GM23338 (cell line): ENCODE data around the gene XPNPEP3. TPM values are rescaled to one million over a fixed set of nuclear protein-coding genes. Genes with fewer than 3 reads are reported as not detected.

Experiments used
- ATAC-seq: fragments of 200-7000 bp; cut with Tn5 transposase; 3 replicates; pipeline ENCODE4 v1.9.1; 2020
- DNase-seq: peaks from one replicate; pipeline ENCODE4 v3.0.0-alpha.2; 2015; ENCODE audit warnings: low spot score
- H2AFZ ChIP-seq: fragments of 200-600 bp; sonication (generic); 2 replicates; pipeline ENCODE4 v1.8.0; 2016; ENCODE audit warnings: antibody characterized with exemption, mild to moderate bottlenecking, moderate library complexity
- H3F3A ChIP-seq: fragments of 200-600 bp; sonication (generic); replicated peaks from 2 replicates; pipeline ENCODE4 v1.8.0; 2017; ENCODE audit warnings: antibody characterized with exemption, mixed run types, low read depth
- H3K27ac ChIP-seq: fragments of 200-600 bp; sonication (generic); 2 replicates; pipeline ENCODE4 v1.6.1; 2016; ENCODE audit warnings: low read depth
- H3K27me3 ChIP-seq: fragments of 200-600 bp; sonication (generic); 2 replicates; pipeline ENCODE4 v1.8.0; 2016; ENCODE audit warnings: mild to moderate bottlenecking, mixed run types, moderate library complexity; ENCODE audit not compliant: insufficient read depth
- H3K36me3 ChIP-seq: fragments of 200-600 bp; sonication (generic); 2 replicates; pipeline ENCODE4 v1.8.0; 2016; ENCODE audit warnings: mild to moderate bottlenecking; ENCODE audit not compliant: insufficient read depth
- H3K4me1 ChIP-seq: fragments of 200-600 bp; sonication (generic); 2 replicates; pipeline ENCODE4 v1.8.0; 2016; ENCODE audit warnings: mild to moderate bottlenecking, moderate library complexity; ENCODE audit not compliant: insufficient read depth
- H3K4me2 ChIP-seq: fragments of 200-600 bp; sonication (generic); 2 replicates; pipeline ENCODE4 v1.7.1; 2017; ENCODE audit warnings: mixed run types
- H3K4me3 ChIP-seq: fragments of 200-600 bp; sonication (generic); 2 replicates; pipeline ENCODE4 v1.6.1; 2016; ENCODE audit warnings: mixed run types
- H3K79me2 ChIP-seq: fragments of 200-600 bp; sonication (generic); replicated peaks from 2 replicates; pipeline ENCODE4 v1.8.0; 2017; ENCODE audit warnings: mild to moderate bottlenecking; ENCODE audit not compliant: insufficient read depth
- H3K9me2 ChIP-seq: fragments of 200-600 bp; sonication (generic); 2 replicates; pipeline ENCODE4 v1.8.0; 2017; ENCODE audit not compliant: insufficient read depth
- H4K20me1 ChIP-seq: fragments of 200-600 bp; sonication (generic); replicated peaks from 2 replicates; pipeline ENCODE4 v1.8.0; 2017; ENCODE audit warnings: mild to moderate bottlenecking; ENCODE audit not compliant: insufficient read depth
- H3K27ac Mint-ChIP-seq: 2 replicates; pipeline ENCODE4 v1.8.0; 2020; ENCODE audit warnings: inconsistent platforms, mild to moderate bottlenecking, moderate library complexity, mixed read lengths
- H3K27me3 Mint-ChIP-seq: 3 replicates; pipeline ENCODE4 v1.8.0; 2022; ENCODE audit warnings: low read depth, mild to moderate bottlenecking, moderate library complexity, mixed read lengths, inconsistent platforms; ENCODE audit not compliant: insufficient read depth, poor library complexity
- H3K36me3 Mint-ChIP-seq: 3 replicates; pipeline ENCODE4 v1.8.0; 2021; ENCODE audit warnings: low read depth, mild to moderate bottlenecking, inconsistent platforms, moderate library complexity, mixed read lengths
- H3K4me1 Mint-ChIP-seq: 3 replicates; pipeline ENCODE4 v1.8.0; 2020; ENCODE audit warnings: mild to moderate bottlenecking, inconsistent platforms, mixed read lengths
- H3K4me3 Mint-ChIP-seq: 3 replicates; pipeline ENCODE4 v1.8.0; 2021; ENCODE audit warnings: moderate library complexity, mild to moderate bottlenecking, inconsistent platforms, mixed read lengths
- H3K9me3 Mint-ChIP-seq: 3 replicates; pipeline ENCODE4 v1.8.0; 2020; ENCODE audit warnings: moderate library complexity, mild to moderate bottlenecking, inconsistent platforms, mixed read lengths
- CREB1 ChIP-seq: fragments of 250-450 bp; sonication (Bioruptor Pico); IDR thresholded peaks from 2 replicates; pipeline ENCODE4 v1.5.0; 2020; ENCODE audit warnings: low read depth, mild to moderate bottlenecking, moderate library complexity
- EZH2 ChIP-seq: fragments of 200-600 bp; sonication (generic); IDR thresholded peaks from one replicate; pipeline ENCODE4 v1.8.0; 2017; ENCODE audit warnings: antibody characterized with exemption, mild to moderate bottlenecking, low read depth; ENCODE audit not compliant: unreplicated experiment
- JUNB ChIP-seq: IDR thresholded peaks from one replicate; pipeline ENCODE4 v1.6.1; 2016; ENCODE audit warnings: antibody characterized with exemption; ENCODE audit not compliant: unreplicated experiment
- NANOG ChIP-seq: IDR thresholded peaks from 2 replicates; pipeline ENCODE4 v1.6.1; 2016; ENCODE audit warnings: antibody characterized with exemption, borderline replicate concordance
- STAT1 ChIP-seq: IDR thresholded peaks from one replicate; pipeline ENCODE4 v1.6.1; 2016; ENCODE audit warnings: antibody characterized with exemption; ENCODE audit not compliant: unreplicated experiment
- ZNF331 ChIP-seq: fragments of 250-450 bp; sonication (Bioruptor Pico); IDR thresholded peaks from 2 replicates; pipeline ENCODE4 v1.5.0; 2020; ENCODE audit warnings: low read depth, mild to moderate bottlenecking, moderate library complexity
- polyA plus RNA-seq: library from polyadenylated mRNA; unstranded; fragments of >200 nt; fragmentation: Nextera tagmentation; extraction: Ambion mirVana; gene quantifications from 2 replicates; pipeline ENCODE4 v1.2.1, GENCODE V29; 2016
- total RNA-seq: library from RNA; depleted of rRNA; stranded (reverse); fragments of >200 nt; shearing (Covaris generic); gene quantifications from 2 replicates; pipeline ENCODE4 v1.2.3, GENCODE V29; 2014
- TF ChIP-seq, protein P1 (sequence below): fragments of 250-450 bp; sonication (Bioruptor Pico); IDR thresholded peaks from 2 replicates; pipeline ENCODE4 v1.5.0; 2020; ENCODE audit warnings: mild to moderate bottlenecking, moderate library complexity

XPNPEP3 gene
- total and polyA plus RNA-seq, 2 experiments from 2014 or later, result 11.6 to 19.5 TPM

DNA sequence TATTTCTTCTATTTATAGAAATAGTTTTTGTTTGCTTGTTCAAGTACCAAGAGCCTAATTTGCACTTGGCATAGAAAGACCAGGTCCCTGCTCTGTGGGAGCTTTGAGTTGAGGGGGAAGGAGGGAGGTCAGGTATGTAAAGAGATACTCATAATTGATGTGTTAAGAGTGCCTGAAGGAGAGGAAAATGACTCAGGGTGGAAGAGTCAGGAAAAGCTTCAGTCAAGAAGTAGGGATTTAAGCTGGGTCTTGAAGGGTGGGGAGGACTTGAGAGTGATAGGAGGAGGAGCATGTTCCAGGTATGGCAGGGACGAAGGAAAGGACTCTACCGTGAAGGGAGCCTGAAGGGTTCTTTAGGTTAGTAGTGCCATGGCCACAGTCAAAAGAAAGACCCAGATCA lies 103.2 kb downstream of the XPNPEP3 start:
- Histone ChIP-seq H3K79me2 (peaks cover 79% of the 10 kb centered on the region), H3K9me2 (no peaks in the 10 kb centered on the region), H3K27me3 (no peaks in the 10 kb centered on the region), H3K36me3 (peaks cover 30% of the 10 kb centered on the region), H3K27ac (no peak overlapping the region), H4K20me1 (peaks cover 53% of the 10 kb centered on the region), H3K4me3 (no peak overlapping the region), H2AFZ (no peak overlapping the region), H3F3A (no peaks in the 10 kb centered on the region), H3K4me1 (no peaks in the 10 kb centered on the region), H3K4me2 (no peak overlapping the region)
- Mint-ChIP-seq H3K36me3 (peaks cover 70% of the 10 kb centered on the region), H3K27ac (peak overlapping the region; percentile 60), H3K4me3 (no peak overlapping the region), H3K27me3 (peaks cover 1% of the 10 kb centered on the region), H3K9me3 (no peaks in the 10 kb centered on the region), H3K4me1 (no peaks in the 10 kb centered on the region)
- DNase-seq (no peak), ATAC-seq (no peak)
- TF ChIP-seq ZNF331 (CRISPR knock-in tag), result no peak
- TF ChIP-seq JUNB, result no peak
- no peak for TF ChIP-seq EZH2
- no peak for TF ChIP-seq CREB1 (CRISPR knock-in tag)

DNA sequence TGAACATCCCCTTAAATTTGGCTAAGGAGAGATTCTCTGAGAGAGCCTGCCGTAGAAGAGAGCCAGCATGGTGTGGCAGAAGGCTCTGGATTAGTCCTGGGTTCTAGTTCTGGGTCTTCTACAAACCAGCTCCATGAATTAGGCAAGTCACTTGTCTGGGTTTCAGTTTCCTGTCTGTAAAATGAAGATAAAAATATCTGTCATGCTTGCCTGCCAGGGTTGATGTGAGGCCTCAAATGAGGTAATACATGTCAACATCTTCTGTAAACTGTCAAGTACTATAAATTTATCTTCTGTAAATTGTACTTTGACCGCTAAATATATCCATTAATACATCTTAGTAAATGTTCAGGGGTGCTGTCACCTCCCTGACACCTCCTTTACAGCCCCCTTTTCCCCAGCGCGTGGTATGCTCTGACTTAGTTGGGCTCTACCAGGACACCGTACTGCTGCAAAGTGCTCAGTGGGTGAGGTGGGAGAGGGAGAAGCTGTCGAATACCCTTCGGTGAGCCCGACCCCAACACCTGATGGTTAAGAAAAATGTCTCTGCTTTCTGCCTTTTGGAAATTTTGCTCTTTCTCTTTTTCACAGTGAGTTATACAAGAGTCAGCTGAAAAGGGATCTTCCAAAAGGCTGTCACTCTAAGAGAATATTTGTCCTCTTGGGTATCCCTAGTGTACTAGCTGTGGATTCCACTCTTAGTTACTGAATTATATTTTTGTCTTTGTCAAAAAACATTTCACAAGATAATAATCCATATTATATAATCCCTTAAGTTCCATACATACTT lies 109.2 kb downstream of the XPNPEP3 start:
- Histone ChIP-seq H3K36me3 (peaks cover 16% of the 10 kb centered on the region), H4K20me1 (peaks cover 27% of the 10 kb centered on the region), H3K9me2 (no peaks in the 10 kb centered on the region), H3K4me2 (no peak overlapping the region), H3K4me3 (no peak overlapping the region), H3K27ac (no peak overlapping the region), H3K4me1 (no peaks in the 10 kb centered on the region), H2AFZ (no peak overlapping the region), H3K27me3 (no peaks in the 10 kb centered on the region), H3F3A (no peaks in the 10 kb centered on the region), H3K79me2 (peaks cover 32% of the 10 kb centered on the region)
- Mint-ChIP-seq H3K4me1 (no peaks in the 10 kb centered on the region), H3K36me3 (peaks cover 68% of the 10 kb centered on the region), H3K27ac (no peak overlapping the region), H3K4me3 (no peak overlapping the region), H3K9me3 (no peaks in the 10 kb centered on the region; the same call in 2 of the 3 replicates), H3K27me3 (peaks cover 1% of the 10 kb centered on the region)
- no peak for ATAC-seq
- TF ChIP-seq STAT1, result no peak
- no peak for TF ChIP-seq NANOG
- TF ChIP-seq, protein P1, sequence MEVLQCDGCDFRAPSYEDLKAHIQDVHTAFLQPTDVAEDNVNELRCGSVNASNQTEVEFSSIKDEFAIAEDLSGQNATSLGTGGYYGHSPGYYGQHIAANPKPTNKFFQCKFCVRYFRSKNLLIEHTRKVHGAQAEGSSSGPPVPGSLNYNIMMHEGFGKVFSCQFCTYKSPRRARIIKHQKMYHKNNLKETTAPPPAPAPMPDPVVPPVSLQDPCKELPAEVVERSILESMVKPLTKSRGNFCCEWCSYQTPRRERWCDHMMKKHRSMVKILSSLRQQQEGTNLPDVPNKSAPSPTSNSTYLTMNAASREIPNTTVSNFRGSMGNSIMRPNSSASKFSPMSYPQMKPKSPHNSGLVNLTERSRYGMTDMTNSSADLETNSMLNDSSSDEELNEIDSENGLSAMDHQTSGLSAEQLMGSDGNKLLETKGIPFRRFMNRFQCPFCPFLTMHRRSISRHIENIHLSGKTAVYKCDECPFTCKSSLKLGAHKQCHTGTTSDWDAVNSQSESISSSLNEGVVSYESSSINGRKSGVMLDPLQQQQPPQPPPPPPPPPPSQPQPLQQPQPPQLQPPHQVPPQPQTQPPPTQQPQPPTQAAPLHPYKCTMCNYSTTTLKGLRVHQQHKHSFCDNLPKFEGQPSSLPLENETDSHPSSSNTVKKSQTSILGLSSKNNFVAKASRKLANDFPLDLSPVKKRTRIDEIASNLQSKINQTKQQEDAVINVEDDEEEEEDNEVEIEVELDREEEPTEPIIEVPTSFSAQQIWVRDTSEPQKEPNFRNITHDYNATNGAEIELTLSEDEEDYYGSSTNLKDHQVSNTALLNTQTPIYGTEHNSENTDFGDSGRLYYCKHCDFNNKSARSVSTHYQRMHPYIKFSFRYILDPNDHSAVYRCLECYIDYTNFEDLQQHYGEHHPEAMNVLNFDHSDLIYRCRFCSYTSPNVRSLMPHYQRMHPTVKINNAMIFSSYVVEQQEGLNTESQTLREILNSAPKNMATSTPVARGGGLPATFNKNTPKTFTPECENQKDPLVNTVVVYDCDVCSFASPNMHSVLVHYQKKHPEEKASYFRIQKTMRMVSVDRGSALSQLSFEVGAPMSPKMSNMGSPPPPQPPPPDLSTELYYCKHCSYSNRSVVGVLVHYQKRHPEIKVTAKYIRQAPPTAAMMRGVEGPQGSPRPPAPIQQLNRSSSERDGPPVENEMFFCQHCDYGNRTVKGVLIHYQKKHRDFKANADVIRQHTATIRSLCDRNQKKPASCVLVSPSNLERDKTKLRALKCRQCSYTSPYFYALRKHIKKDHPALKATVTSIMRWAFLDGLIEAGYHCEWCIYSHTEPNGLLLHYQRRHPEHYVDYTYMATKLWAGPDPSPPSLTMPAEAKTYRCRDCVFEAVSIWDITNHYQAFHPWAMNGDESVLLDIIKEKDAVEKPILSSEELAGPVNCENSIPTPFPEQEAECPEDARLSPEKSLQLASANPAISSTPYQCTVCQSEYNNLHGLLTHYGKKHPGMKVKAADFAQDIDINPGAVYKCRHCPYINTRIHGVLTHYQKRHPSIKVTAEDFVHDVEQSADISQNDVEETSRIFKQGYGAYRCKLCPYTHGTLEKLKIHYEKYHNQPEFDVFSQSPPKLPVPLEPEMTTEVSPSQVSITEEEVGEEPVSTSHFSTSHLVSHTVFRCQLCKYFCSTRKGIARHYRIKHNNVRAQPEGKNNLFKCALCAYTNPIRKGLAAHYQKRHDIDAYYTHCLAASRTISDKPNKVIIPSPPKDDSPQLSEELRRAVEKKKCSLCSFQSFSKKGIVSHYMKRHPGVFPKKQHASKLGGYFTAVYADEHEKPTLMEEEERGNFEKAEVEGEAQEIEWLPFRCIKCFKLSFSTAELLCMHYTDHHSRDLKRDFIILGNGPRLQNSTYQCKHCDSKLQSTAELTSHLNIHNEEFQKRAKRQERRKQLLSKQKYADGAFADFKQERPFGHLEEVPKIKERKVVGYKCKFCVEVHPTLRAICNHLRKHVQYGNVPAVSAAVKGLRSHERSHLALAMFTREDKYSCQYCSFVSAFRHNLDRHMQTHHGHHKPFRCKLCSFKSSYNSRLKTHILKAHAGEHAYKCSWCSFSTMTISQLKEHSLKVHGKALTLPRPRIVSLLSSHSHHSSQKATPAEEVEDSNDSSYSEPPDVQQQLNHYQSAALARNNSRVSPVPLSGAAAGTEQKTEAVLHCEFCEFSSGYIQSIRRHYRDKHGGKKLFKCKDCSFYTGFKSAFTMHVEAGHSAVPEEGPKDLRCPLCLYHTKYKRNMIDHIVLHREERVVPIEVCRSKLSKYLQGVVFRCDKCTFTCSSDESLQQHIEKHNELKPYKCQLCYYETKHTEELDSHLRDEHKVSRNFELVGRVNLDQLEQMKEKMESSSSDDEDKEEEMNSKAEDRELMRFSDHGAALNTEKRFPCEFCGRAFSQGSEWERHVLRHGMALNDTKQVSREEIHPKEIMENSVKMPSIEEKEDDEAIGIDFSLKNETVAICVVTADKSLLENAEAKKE, result no peak
- no peak for DNase-seq
